Retinal pigment epithelial cell (primary cell): ENCODE data around the gene IPPK.

Source experiments
- DNase-seq: peaks from one replicate; pipeline ENCODE4 v3.0.0-alpha.2; 2010; ENCODE audit warnings: low read depth
- H3K4me3 ChIP-seq: 2 replicates; pipeline ENCODE4 v1.5.1; 2011; ENCODE audit warnings: mild to moderate bottlenecking, low read length, control low read depth, moderate library complexity
- TF ChIP-seq, protein P1 (sequence below): conservative IDR thresholded peaks from 2 replicates; pipeline ENCODE4 v1.5.1; 2011; ENCODE audit warnings: low read depth, low read length, control low read depth, inconsistent platforms

Gene IPPK

DNA sequence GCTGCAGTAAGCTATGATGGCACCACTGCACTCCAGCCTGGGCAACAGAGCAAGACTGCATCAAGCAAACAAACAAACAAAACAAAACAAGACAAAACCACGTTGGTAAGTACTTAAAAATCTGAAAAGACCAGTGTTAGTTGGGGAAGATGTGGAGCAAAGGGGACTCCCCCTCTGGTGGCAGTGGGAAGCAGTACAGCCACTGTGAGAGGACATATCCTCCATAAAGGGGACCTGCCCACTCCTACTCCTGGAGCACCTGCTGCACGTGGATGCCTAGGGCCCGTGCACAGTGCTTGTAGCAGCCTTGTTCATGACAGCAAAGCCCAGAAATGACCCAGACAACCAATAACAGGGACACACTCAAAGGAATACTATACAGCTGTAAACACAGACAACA is 17.0 kb upstream of the IPPK start:
- TF ChIP-seq, protein P1, sequence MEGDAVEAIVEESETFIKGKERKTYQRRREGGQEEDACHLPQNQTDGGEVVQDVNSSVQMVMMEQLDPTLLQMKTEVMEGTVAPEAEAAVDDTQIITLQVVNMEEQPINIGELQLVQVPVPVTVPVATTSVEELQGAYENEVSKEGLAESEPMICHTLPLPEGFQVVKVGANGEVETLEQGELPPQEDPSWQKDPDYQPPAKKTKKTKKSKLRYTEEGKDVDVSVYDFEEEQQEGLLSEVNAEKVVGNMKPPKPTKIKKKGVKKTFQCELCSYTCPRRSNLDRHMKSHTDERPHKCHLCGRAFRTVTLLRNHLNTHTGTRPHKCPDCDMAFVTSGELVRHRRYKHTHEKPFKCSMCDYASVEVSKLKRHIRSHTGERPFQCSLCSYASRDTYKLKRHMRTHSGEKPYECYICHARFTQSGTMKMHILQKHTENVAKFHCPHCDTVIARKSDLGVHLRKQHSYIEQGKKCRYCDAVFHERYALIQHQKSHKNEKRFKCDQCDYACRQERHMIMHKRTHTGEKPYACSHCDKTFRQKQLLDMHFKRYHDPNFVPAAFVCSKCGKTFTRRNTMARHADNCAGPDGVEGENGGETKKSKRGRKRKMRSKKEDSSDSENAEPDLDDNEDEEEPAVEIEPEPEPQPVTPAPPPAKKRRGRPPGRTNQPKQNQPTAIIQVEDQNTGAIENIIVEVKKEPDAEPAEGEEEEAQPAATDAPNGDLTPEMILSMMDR, result peak; percentile 28
- DNase-seq, result no peak
- no peak overlapping the region for H3K4me3 ChIP-seq

DNA sequence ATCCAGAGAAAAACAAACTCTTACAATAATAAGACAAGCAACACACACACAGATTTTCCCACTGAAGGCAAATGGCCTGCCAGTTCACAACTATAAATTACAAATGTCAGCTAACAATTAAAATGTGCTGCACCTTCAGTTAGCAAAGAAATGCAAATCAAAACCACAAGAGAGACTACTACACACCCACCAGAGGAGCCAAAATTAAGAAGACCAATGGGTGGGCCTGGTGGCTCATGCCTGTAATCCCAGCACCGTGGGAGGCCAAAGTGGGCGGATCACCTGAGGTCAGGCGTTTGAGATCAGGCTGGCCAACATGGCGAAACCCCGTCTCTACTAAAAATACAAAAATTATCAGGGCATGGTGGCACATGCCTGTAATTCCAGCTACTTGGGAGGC is 15.1 kb upstream of the IPPK start:
- TF ChIP-seq, protein P1, result no peak
- no peak for DNase-seq
- H3K4me3 ChIP-seq, result no peak overlapping the region

DNA sequence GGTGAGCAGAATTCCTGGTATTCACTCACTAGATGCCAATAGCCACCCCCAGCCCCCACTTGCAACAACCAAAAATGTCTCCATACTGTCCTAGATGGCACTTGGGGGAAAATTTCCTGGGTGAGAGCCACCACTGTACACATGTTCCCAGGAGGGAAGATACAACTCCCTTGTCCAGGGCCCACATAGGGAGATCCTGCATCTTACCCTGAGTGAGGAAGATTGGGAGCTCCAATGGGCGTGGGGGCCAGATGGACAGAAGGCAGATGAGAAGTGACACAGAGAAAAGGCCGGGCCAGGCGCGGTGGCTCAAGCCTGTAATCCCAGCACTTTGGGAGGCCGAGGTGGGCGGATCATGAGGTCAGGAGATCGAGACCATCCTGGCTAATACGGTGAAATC is 12.3 kb upstream of the IPPK start:
- DNase-seq, result no peak
- H3K4me3 ChIP-seq, result no peak overlapping the region
- TF ChIP-seq, protein P1, result no peak

DNA sequence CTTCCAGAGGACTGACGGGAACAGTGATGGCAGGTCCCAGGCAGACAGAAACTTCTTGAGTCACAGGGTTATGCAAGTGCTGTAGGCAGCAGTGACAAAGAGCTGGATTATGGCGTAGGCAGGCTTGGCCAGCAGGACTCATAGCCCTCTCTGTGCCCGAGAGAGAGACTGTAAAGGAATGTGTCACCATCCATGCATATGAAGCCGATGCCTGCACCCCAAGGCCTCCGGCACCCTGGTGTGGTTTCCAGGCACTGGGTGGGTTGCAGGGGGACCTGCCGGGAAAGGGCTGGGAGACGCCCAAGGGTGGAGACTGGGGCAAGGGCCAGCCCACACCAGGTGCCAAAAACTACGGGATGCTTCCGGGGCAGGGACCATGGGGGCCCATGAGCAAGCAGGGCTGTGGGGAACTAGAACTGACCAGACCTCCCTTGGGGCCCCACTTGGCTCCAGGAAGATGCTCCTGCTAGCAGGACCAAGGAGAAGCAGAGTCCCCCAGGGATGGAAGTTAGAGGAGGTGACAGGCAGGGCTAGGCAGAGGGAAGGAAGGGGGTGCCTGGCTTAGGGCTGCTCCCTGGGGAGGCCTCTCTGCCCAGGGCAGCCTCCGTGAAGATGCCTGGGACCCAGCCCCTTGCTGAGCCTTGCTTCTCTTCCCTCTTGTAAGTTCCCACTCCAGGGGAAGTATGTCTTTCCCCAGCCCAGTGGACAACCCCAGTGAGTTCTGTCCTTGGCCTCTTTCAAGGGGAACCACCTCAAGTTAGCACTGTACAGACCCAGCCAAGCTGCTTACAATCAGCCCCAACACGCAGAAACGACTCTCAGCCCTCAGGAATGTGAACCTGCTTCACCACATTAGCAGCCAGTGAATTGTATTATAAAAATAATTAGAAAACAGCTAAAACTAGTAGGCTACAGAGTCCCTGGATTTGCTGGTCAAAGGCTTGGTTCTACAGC is 10.5 kb upstream of the IPPK start:
- TF ChIP-seq, protein P1, result no peak
- no peak for DNase-seq

DNA sequence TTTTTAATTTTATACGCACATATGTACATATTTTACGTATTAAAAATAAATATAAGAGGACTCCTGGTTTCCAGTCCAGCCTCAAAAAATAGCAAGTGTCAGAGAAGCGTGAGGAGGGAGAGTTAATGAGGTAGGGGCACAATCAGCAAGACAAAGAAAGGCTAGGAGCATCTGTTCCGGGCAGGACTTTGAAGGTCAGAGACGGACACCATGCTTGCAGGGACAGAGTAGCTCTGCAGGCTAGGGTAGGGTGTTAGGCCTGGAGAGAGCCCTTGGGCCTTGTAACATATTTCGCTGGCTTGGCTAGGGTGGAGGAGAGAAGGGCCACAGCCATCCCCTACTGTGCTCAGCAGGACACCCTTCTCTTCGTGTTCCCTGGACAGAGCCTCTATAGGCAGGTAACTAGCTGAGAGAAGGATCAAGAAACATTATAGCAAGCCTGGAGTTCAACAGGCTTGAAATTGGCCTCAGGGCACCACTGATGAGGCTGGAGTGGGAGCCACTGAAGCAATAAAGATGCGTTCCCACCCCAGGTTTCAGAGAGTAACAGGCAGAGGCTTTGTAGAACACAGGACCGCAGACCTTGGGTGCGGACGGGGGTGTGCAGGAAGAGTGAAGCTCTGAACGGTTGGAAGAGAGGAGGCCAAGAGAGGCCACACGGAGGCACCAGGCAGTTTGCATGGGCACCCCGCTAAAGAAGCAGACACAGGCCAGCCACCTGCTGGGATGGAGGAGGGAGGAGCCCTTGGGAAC is 9.7 kb upstream of the IPPK start:
- TF ChIP-seq, protein P1, result no peak
- H3K4me3 ChIP-seq, result no peak overlapping the region
- DNase-seq, result no peak

More for the DNA sequence above, 10.5 kb upstream of the IPPK start:
- no peak overlapping the region for H3K4me3 ChIP-seq

DNA sequence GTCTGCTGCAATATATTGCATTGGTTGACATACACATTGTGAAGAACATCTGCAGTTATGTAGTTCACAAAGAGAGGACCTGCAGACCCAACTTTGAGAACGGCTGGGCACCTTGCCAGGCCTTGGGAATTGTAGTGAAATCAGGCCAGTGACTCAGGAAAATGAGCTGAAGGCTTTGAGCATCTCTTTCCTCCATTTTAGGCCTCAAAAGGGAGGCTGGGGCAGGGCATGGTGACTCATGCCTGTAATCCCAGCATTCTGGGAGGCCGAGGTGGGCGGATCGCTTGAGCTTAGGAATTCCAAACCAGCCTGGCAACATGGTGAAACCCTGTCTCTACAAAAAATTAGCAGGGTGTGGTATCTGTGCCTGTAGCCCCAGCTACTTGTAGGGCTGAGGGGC is 1.4 kb upstream of the IPPK start:
- DNase-seq, result peak; percentile 55
- TF ChIP-seq, protein P1, result no peak
- peak overlapping the region; percentile 93 for H3K4me3 ChIP-seq

DNA sequence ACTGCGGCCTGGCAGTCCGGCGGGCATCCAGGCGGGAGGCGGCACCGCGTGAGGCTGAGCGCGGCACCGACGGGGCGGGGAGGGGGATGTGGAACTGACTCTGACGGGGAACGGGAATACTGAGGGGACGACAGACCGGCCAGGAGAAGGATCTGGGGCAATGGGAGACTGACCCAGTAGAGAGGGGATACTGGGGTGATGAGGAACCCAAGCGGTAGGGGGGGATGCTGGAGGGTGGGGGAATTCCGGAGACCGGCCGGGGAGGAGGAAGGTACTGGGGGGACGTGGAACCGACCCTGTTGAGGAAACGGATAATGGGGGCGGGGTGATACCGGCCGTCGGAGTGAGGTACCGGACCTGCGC is 423 bp downstream of the IPPK start:
- TF ChIP-seq, protein P1, result no peak
- DNase-seq, result no peak

More for the DNA sequence above, 423 bp downstream of the IPPK start:
- peak overlapping the region; percentile 93 for H3K4me3 ChIP-seq
